ENCODE measurements around the gene C3orf22.
"Not testable (repeated sequence)": the region's sequence is repeated elsewhere in the genome, so short reads cannot be mapped to it uniquely, and the experiment has no call there.

C3orf22 gene, protein sequence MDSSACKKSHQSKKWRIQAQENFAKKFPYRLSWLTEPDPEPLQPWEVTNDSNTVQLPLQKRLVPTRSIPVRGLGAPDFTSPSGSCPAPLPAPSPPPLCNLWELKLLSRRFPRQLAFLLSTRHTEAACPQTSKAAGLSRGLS

DNA sequence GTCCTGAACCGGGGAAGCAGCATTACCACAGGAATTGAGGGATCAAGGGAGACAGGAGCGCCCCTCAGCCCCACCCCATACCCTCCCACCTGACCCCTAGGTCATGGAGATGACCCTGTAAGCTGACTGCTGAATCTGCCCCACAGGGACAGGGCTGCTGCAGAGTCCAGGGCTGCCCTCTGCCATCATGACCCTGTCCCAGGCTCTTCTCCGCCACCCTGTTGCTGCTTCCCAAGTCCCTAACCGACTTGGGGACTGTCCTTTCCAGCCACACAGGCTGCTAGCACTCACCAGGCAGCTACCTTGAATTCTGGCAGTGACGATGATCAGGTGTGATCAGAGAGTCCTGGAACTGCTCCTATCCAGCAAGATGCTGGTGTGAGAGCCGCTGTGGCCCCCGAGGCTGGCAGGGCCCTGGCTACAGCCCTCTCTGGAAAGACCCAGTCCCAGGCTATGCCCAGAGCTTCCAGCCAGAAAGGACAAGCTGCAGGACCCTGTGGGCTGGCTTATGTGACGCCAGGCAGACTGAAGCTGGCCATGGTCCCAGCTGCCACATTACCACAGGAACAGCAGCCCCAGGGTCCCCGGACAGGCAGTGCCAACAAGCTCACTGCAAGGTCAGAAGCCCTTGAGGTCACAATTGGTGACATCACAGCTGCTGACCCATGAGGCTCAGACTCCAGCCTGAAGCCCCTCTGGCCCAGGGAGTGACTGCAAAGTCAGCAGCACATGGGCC, at the start of gene C3orf22:
TSS of gene C3orf22 (minus strand) at position 597 of the 736 bp plus-strand sequence. CDS start 5,542 bp downstream, outside the sequence.
- FAIRE-seq, result no peak

DNA sequence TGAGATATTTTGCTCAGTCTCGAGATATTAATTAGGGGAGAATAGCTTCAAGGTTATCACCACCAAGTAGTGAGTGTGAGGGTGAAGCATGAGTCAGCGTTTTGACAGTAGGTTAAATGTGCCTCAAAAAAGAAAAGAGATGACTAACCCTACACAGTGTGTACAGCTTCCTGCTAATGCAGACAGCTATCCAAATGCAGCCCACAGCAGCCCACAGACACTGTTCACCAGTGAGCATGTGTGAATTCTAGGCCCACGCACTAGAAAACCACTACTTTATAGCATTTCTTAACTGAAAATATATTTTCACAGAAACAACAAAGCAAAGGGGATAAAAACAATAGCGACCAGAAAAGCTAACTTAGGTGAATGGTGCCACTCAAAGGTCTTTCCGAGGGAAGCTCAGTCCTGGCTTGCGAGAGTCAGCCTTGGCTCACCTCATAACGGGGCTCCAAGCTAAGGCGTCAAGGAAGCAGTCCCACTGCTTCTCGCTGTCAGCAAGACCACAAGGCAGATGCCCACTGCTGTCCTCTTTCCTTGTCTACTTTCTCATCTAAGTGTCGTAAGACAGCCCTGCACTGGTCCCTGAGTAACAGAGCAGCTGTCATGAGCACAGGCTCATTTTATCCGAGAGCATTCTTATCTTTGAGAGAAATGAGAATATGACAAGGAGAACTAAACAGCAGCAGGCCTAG, 48.6 kb upstream of the C3orf22 start:
- FAIRE-seq, result no peak

- FAIRE-seq, result no peak
Measured at GRCh38 chr3:126606001-126606400, 47.3 kb upstream of the C3orf22 start.

DNA sequence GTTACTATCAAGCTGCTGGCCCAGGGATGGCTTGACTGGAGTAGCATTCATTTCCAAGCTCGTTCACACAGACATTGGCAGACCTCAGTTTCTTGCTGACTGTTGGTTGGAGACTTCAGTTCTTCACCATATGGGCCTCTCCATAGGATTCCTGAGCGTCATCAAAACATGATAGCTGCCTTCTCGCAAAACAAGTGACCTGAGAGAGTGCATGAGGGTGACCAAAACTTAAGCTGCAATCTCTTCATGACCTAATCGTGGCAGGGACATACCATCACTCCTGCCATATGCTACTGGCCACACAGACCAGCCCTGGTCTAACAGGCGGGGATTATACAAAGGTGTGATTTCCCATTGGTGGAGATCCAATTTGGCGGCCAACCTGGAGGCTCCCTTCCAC, 46.0 kb upstream of the C3orf22 start:
- no peak for FAIRE-seq

GRCh38 chr3:126599101-126599500, 40.4 kb upstream of the C3orf22 start:
- FAIRE-seq, result no peak

GRCh38 chr3:126595479-126595878, 36.7 kb upstream of the C3orf22 start:
- FAIRE-seq, result not testable (repeated sequence)

DNA sequence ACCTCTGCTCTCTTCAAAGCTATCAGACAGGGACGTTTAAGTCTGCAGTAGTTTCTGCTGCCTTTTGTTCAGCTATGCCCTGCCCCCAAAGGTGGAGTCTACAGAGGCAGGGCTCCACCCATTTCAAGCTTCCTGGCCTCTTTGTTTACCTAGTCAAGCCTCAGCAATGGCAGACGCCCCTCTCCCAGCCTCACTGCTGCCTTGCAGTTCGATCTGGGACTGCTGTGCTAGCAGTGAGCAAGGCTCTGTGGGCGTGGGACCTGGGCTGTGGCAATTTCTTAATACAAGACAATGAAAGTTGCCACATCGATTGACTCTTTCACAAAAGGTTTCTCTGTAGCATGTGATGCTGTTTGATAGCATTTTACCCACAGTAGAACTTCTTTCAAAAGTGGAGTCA, 32.8 kb upstream of the C3orf22 start:
- FAIRE-seq, result not testable (repeated sequence)

DNA sequence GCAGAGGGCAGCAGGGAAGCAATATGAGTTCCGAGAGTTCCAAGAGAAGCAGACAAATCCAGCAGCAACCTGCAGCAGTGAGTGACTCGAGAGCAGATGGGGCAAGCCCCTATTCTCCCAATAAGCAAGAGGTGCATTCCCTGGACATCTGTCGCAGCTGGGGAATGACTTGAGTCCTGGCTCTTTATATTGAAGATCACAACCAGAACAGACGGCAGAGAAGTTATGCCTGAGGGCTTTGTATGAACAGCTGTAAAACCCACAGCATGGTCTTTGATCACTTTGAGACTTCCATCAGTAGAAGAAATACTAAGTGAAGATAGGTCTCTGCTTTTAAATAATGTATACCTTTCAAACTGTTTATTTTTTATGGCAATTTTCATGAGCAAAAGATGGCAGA, 23.6 kb upstream of the C3orf22 start:
- no peak for FAIRE-seq

- FAIRE-seq, result no peak
Measured at GRCh38 chr3:126581569-126581968, 22.8 kb upstream of the C3orf22 start.

DNA sequence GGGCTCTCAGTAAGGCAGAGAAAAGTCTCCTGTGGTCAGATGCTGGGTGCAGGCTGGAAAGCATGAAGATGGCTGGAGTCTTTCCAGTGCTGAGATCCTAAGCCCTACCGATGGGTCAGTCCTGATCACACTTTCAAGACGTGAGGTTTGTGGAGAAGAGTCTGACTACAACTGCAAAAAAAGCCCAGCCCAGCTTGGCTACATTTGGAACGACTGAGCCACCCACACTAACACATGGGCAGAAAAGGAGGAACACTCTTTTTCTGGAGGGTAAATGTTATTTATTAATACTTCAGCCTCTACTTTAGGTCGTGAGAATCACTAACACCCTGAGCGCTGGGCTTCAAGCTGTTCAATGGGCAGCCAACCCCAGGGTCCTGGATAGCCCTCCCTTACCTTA, 22.0 kb upstream of the C3orf22 start:
- FAIRE-seq, result no peak

- FAIRE-seq, result no peak
Measured at GRCh38 chr3:126578702-126579101, 20.0 kb upstream of the C3orf22 start.

- no peak for FAIRE-seq
Measured at GRCh38 chr3:126577261-126577660, 18.5 kb upstream of the C3orf22 start.

DNA sequence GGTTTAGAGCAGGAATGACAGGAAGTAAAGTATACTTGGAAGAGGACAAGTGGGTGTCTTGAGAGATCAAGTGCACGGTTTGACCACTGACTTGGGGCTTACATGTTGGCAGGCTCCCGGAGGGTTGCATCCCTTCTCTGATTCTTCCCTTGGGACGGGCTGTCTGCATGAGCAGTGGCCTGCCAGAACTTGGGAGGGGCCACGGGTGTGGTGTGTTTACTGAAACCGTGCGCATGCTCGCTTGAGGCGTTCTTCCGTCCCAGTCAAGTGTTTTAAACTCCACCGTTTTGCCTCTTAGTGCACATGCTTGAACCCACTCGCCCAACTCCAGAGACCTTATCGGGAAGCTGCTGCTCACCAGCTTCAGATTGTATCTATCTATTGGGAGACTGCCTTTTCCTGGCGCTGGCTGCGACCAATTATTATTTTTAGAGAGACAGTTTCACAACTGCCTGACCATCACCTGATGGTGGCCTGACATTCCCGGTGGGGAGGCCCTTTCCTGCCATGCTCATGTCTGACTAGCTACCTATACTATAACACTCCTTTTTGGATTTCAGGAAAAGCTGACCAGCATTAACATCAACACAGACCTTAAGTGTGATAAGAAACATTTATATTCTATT, 14.9 kb upstream of the C3orf22 start:
- no peak for FAIRE-seq

DNA sequence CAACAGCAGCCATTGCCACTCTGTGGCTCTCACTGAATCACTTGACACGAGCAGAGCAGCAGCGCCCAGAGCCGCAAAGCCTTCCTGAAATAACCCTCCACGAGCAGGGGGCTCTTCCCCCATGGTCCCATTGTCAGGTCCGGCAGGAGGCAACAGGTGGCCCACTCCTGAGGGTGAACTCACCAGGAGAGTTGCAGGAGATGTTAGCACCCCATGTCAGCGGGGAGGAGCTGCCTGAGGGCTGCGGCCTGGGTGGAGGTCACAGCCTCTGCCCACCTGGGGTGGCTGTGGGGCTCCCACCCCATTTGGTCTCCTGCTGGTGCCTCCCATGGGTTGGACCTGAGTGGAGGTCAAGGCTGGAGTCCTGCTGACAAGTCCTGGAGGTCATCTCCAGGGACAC, 12.3 kb upstream of the C3orf22 start:
- FAIRE-seq, result no peak

- no peak for FAIRE-seq
Measured at GRCh38 chr3:126570103-126570541, 11.4 kb upstream of the C3orf22 start.

DNA sequence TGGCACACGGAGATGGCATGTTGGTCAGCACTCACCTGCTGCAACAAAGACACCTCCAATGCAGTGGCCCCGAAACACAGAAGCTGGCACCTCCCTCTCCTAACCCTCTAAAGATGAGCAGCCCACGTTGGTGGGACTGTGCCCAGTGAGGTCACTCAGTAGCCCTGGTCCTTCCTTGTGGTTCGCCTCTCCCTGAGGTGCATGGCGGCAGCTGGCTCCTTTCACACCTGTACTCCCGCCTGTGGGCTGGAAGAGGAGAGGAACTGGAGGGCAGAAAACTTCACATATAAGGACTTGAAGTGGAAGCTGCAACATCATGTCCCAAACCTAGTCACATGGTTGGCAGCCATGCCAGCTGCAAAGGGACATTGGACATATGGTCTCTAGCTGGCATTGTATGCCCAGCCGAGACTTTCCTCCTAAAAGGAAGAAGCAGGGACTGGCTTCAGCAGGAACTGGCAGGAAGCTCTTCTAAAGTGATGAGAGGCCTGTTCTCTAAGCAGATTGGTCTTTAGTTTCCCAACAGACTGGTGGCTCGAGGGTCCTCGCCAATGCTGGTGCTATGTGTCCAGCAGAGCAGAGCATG, 10.8 kb upstream of the C3orf22 start:
- no peak for FAIRE-seq

DNA sequence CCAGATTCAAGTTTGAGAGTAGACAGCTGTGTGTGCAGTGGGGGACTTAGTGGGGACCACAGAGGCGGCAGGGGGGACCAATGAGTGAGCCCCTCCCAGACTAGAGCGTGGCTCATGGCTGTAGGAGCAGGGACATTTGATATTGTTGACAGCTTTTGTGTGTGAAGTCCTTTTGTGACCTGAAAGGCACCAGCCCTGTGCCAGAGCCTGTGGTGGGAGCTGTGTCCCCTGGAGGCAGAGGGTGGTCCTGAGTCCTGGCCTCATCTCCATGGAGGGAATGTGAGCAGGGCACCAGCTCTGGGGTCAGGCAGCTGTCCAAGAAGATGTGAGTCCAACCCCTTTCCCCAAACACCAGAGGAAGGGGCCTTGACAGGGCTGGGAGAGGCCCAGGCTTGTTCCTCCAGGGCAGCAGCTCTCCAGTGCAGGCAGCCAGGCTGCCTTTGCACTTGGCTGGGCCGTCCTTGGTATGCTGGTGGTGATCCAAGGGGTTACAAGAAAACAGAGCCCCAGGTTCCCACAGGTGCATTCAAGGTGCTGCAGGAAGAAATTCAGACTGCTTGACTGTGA, 10.1 kb upstream of the C3orf22 start:
- no peak for FAIRE-seq

- FAIRE-seq, result no peak
Measured at GRCh38 chr3:126567696-126568438, 9.1 kb upstream of the C3orf22 start.

DNA sequence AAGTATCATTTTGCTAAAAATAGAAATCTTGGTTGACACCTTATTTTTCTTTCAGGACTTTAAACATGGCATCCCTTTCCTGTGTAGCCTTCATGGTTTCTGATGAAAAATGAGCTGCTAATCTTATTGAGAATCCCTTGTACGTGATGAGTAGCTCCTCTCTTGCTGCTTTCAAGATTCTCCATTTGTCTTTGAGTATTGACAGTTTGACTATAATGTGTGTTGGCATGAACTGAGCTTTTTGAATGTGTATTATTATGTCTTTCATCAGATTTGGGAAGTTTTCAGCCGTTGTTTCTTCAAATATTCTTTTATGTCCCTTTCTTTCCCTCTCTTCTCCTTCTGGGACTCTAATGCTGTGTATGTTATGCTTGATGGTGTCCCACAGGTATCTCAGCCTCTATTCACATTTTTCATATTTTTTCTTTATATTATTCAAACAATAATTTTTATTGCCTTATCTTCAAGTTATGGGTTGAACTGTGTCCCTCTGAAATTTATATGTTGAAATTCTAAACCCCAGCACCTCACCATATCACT, 4.1 kb upstream of the C3orf22 start:
- FAIRE-seq, result no peak

GRCh38 chr3:126557761-126558160, 971 bp downstream of the C3orf22 start:
- FAIRE-seq, result no peak

DNA sequence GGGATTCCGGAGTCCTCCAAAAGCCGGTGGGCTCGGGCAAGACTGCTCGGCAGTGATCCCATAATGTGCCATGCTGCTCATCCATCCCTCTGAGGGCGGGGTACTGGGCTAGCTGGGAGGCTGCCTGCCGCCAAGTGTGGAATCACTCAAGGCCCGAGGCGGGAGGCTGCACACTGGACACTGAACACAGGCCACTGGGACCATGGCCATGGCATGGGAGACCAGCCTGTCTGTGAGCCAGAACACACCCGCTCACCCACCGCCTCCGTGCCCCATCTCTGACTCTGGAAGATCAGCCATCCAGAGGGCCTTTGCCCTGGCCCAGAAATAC, 1.4 kb downstream of the C3orf22 start:
- FAIRE-seq, result no peak
